ENCODE data around the gene DIDO1. TPM values are rescaled to one million over a fixed set of nuclear protein-coding genes. Genes with fewer than 3 reads are reported as not detected.
A peak's percentile ranks its signal among the peaks of the same experiment; 100 is the strongest.

The DIDO1 gene
- total and polyA plus RNA-seq, 9 of the 15 experiments (the other 6 are each of a cell fraction or from before 2014, with no cell fraction given): 4.4 to 46.8 (median 31.2) TPM

GRCh38 chr20:62937268-62938104, 11.2 kb upstream of the DIDO1 start (continued):
- TF ChIP-seq HNRNPH1 (optimal IDR thresholded peaks at IDR 0.05; ENCODE audit: low read depth, low read length) (no peak), CTCF (IDR thresholded peaks at IDR 0.05 in 2 of 3, conservative IDR thresholded peaks at IDR 0.05 in 1 of 3; ENCODE audit: insufficient read depth in 2 of 3, low read depth in 1 of 3, low read length in 3 of 3) (no peak), ZBTB34 (CRISPR knock-in tag; IDR thresholded peaks at IDR 0.05) (no peak), FOXP1 (CRISPR knock-in tag; IDR thresholded peaks at IDR 0.05) (no peak), GABPA (tag; conservative IDR thresholded peaks at IDR 0.05; ENCODE audit: low read depth) (peak; percentile 93), CBFB (CRISPR knock-in tag; IDR thresholded peaks at IDR 0.05) (peak; percentile 51; the same call in 1 of the 2 replicates), ZNF263 (CRISPR knock-in tag; IDR thresholded peaks at IDR 0.05; ENCODE audit: borderline replicate concordance) (no peak), ETV5 (CRISPR knock-in tag; IDR thresholded peaks at IDR 0.05; ENCODE audit: low read depth) (peak; percentile 76; the same call in 1 of the 2 replicates), ZNF395 (CRISPR knock-in tag; IDR thresholded peaks at IDR 0.05) (no peak), ATF6 (CRISPR knock-in tag; IDR thresholded peaks at IDR 0.05) (peak; percentile 93; the same call in 1 of the 2 replicates)
- TF ChIP-seq, protein P1, sequence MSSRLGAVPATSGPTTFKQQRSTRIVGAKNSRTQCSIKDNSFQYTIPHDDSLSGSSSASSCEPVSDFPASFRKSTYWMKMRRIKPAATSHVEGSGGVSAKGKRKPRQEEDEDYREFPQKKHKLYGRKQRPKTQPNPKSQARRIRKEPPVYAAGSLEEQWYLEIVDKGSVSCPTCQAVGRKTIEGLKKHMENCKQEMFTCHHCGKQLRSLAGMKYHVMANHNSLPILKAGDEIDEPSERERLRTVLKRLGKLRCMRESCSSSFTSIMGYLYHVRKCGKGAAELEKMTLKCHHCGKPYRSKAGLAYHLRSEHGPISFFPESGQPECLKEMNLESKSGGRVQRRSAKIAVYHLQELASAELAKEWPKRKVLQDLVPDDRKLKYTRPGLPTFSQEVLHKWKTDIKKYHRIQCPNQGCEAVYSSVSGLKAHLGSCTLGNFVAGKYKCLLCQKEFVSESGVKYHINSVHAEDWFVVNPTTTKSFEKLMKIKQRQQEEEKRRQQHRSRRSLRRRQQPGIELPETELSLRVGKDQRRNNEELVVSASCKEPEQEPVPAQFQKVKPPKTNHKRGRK (tag; IDR thresholded peaks at IDR 0.05): no peak
- TF ChIP-seq, protein P2, sequence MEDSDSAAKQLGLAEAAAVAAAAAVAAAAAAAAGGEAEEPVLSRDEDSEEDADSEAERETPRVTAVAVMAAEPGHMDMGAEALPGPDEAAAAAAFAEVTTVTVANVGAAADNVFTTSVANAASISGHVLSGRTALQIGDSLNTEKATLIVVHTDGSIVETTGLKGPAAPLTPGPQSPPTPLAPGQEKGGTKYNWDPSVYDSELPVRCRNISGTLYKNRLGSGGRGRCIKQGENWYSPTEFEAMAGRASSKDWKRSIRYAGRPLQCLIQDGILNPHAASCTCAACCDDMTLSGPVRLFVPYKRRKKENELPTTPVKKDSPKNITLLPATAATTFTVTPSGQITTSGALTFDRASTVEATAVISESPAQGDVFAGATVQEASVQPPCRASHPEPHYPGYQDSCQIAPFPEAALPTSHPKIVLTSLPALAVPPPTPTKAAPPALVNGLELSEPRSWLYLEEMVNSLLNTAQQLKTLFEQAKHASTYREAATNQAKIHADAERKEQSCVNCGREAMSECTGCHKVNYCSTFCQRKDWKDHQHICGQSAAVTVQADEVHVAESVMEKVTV (CRISPR knock-in tag; IDR thresholded peaks at IDR 0.05): no peak
- TF ChIP-seq, protein P3, sequence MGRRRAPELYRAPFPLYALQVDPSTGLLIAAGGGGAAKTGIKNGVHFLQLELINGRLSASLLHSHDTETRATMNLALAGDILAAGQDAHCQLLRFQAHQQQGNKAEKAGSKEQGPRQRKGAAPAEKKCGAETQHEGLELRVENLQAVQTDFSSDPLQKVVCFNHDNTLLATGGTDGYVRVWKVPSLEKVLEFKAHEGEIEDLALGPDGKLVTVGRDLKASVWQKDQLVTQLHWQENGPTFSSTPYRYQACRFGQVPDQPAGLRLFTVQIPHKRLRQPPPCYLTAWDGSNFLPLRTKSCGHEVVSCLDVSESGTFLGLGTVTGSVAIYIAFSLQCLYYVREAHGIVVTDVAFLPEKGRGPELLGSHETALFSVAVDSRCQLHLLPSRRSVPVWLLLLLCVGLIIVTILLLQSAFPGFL (CRISPR knock-in tag; IDR thresholded peaks at IDR 0.05): no peak

Data from K562 (cell line).